Hematopoietic multipotent progenitor cell treated with erythropoietin and hydrocortisone succinate and interleukin-3 and kit ligand, for 17 days (in vitro differentiated cells): Measurements from ENCODE around the gene FBXO46.
"Not testable (repeated sequence)": the region's sequence is repeated elsewhere in the genome, so short reads cannot be mapped to it uniquely, and the experiment has no call there.

ENCODE experiments used
- DNase-seq: peaks from one replicate; pipeline ENCODE4 v3.0.0-alpha.2; 2015; ENCODE audit warnings: low spot score

The FBXO46 gene

GRCh38 chr19:45766296-45766868 is 35.7 kb upstream of the FBXO46 start:
- no peak for DNase-seq

- no peak for DNase-seq
Measured at GRCh38 chr19:45765702-45766295, 35.1 kb upstream of the FBXO46 start.

- DNase-seq: no peak
Measured at GRCh38 chr19:45764945-45765701, 34.4 kb upstream of the FBXO46 start.

GRCh38 chr19:45764475-45764874 is 33.8 kb upstream of the FBXO46 start:
- DNase-seq: no peak

- DNase-seq: no peak
Measured at GRCh38 chr19:45763691-45764294, 33.1 kb upstream of the FBXO46 start.

GRCh38 chr19:45762870-45763631 is 32.4 kb upstream of the FBXO46 start:
- no peak for DNase-seq

GRCh38 chr19:45761714-45762113 is 31.0 kb upstream of the FBXO46 start:
- no peak for DNase-seq

GRCh38 chr19:45758921-45759320 is 28.2 kb upstream of the FBXO46 start:
- no peak for DNase-seq

- no peak for DNase-seq
Measured at GRCh38 chr19:45757695-45758094, 27.0 kb upstream of the FBXO46 start.

GRCh38 chr19:45754323-45754722 is 23.6 kb upstream of the FBXO46 start:
- no peak for DNase-seq

- DNase-seq: no peak
Measured at GRCh38 chr19:45753548-45753947, 22.9 kb upstream of the FBXO46 start.

GRCh38 chr19:45752639-45753038 is 21.9 kb upstream of the FBXO46 start:
- peak; percentile 39 for DNase-seq

- not testable (repeated sequence) for DNase-seq
Measured at GRCh38 chr19:45751483-45751882, 20.8 kb upstream of the FBXO46 start.

- no peak for DNase-seq
Measured at GRCh38 chr19:45747513-45747912, 16.8 kb upstream of the FBXO46 start.

- DNase-seq: no peak
Measured at GRCh38 chr19:45746866-45747265, 16.2 kb upstream of the FBXO46 start.

- DNase-seq: no peak
Measured at GRCh38 chr19:45745606-45746005, 14.9 kb upstream of the FBXO46 start.

GRCh38 chr19:45742969-45743368 is 12.3 kb upstream of the FBXO46 start:
- no peak for DNase-seq

GRCh38 chr19:45739498-45740439 is 9.1 kb upstream of the FBXO46 start:
- no peak for DNase-seq

GRCh38 chr19:45733160-45733810 is 2.6 kb upstream of the FBXO46 start, which contains the start of gene MEIOSIN:
Gene MEIOSIN (plus strand): TSS chr19:45733439. CDS start chr19:45735377, 1,938 bp downstream.
- DNase-seq: no peak

- no peak for DNase-seq
Measured at GRCh38 chr19:45729800-45730290, 851 bp downstream of the FBXO46 start.
